T-helper 17 cell (primary cell): ENCODE results near the gene TAF5L. TPM values are rescaled to one million over a fixed set of nuclear protein-coding genes. Genes with fewer than 3 reads are reported as not detected.
"Not testable (repeated sequence)": the region's sequence is repeated elsewhere in the genome, so short reads cannot be mapped to it uniquely, and the experiment has no call there.

Source experiments
- ATAC-seq: fragments of 150-1000 bp; cut with Tn5 transposase; 2 replicates; pipeline ENCODE4 v1.10.0; 2021; ENCODE audit warnings: mild to moderate bottlenecking, moderate library complexity
- DNase-seq, 3 donors: peaks; one replicate each; pipeline versions ENCODE4 v3.0.0 to v3.0.0-alpha.2; 2020 to 2021
- H3K9me3 ChIP-seq: one replicate; pipeline ENCODE4 v1.7.0; 2013; ENCODE audit warnings: low read length, mild to moderate bottlenecking; ENCODE audit not compliant: control insufficient read depth, poor library complexity, severe bottlenecking
- H3K27ac Mint-ChIP-seq: one replicate; pipeline ENCODE4 v1.8.0; 2022; ENCODE audit warnings: mild to moderate bottlenecking, moderate library complexity, mixed read lengths
- H3K27me3 Mint-ChIP-seq: one replicate; pipeline ENCODE4 v1.8.0; 2022; ENCODE audit warnings: mixed read lengths
- H3K36me3 Mint-ChIP-seq: one replicate; pipeline ENCODE4 v1.8.0; 2022; ENCODE audit warnings: low read depth, mixed read lengths
- H3K4me1 Mint-ChIP-seq: one replicate; pipeline ENCODE4 v1.8.0; 2022; ENCODE audit warnings: mild to moderate bottlenecking, mixed read lengths
- H3K4me3 Mint-ChIP-seq: one replicate; pipeline ENCODE4 v1.8.0; 2022; ENCODE audit warnings: mild to moderate bottlenecking, moderate library complexity, mixed read lengths
- total RNA-seq, 4 donors: library from RNA in 2 of 4; stranded (reverse) in 2 of 4; gene quantifications; one replicate each; pipeline ENCODE4 v1.2.3 and lab custom pipeline; 2022 to 2026

Gene TAF5L
- total RNA-seq, 2 donors from 2014 or later: 24.2 to 34.2 TPM

DNA sequence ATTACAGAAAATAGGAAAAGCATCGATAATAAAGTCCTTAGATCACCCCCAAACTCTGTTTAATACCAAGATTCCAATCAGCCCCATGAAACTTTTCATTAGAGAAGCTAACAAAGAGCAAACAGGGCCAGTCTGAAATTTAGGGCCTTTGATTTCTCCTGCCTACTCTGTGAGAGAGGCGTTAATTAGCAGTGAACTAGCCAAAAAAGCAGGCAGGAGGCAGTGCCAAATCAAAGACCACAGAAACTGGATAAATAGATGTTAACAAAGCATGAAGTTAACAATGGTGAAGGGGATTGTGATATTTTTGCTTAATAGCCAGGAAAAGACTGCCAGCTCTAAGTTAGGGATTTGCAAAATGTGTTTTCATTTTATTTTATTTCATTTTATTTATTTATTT lies 11.2 kb downstream of the TAF5L start:
- Mint-ChIP-seq H3K4me1 (peaks cover 17% of the 10 kb centered on the region), H3K36me3 (peaks cover 12% of the 10 kb centered on the region), H3K27ac (no peak overlapping the region), H3K4me3 (no peak overlapping the region), H3K27me3 (no peaks in the 10 kb centered on the region)
- no peaks in the 10 kb centered on the region for H3K9me3 ChIP-seq
- DNase-seq (no peak), ATAC-seq (no peak)

DNA sequence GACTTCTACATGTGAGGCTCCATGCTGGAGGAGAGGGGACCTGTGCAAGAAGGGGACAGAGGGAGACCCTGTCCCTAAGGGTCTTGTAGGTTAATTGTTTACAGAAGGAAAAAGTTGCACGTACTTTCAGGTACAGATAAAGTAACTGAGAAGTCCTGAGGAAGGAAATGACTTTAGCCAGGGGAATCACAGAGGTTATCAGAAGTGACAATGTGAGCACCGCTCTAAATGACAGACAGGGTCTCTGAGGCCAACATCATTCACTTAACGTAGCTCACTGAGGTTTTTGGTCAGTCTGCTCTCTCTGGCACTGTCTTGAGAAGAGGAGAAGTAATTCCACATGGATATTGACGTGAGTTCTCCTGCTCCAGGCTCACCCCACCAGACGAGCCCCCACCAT lies 12.0 kb downstream of the TAF5L start:
- H3K4me3 Mint-ChIP-seq: no peak overlapping the region
- no peak overlapping the region for H3K27ac Mint-ChIP-seq
- H3K36me3 Mint-ChIP-seq: peaks cover 14% of the 10 kb centered on the region
- H3K27me3 Mint-ChIP-seq: no peaks in the 10 kb centered on the region
- ATAC-seq: no peak
- H3K4me1 Mint-ChIP-seq: peaks cover 11% of the 10 kb centered on the region
- H3K9me3 ChIP-seq: no peaks in the 10 kb centered on the region
- no peak for DNase-seq

DNA sequence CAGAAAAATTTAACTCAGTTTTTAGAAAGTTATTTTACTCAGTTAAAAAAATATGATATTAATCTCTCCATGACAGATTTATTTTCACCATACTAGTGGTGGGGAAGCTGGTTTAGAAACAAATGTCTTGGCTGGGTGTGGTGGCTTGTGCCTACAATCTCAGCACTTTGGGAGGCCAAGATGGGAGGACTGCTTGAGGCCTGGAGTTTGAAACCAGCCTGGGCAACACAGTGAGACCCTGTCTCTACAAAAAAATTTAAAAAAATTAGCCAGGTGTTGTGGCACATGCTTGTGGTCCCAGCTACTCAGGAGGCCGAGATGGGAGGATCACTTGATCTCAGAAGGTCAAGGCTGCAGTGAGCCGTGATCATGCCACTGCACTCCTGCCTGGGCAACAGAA lies 17.3 kb downstream of the TAF5L start:
- peak overlapping the region; percentile 37 for H3K27ac Mint-ChIP-seq

GRCh38 chr1:229607370-229607769 lies 18.6 kb downstream of the TAF5L start:
- DNase-seq: no peak
- H3K27me3 Mint-ChIP-seq: no peaks in the 10 kb centered on the region
- no peak for ATAC-seq
- H3K9me3 ChIP-seq: no peaks in the 10 kb centered on the region
- peak overlapping the region; percentile 57 for H3K27ac Mint-ChIP-seq
- H3K36me3 Mint-ChIP-seq: peaks cover 27% of the 10 kb centered on the region
- peaks cover 15% of the 10 kb centered on the region for H3K4me1 Mint-ChIP-seq
- H3K4me3 Mint-ChIP-seq: no peak overlapping the region

More for the DNA sequence above, 17.3 kb downstream of the TAF5L start:
- DNase-seq (no peak), ATAC-seq (no peak)
- H3K4me3 Mint-ChIP-seq: no peak overlapping the region
- peaks cover 26% of the 10 kb centered on the region for H3K36me3 Mint-ChIP-seq
- peaks cover 17% of the 10 kb centered on the region for H3K4me1 Mint-ChIP-seq
- no peaks in the 10 kb centered on the region for H3K27me3 Mint-ChIP-seq
- H3K9me3 ChIP-seq: no peaks in the 10 kb centered on the region

DNA sequence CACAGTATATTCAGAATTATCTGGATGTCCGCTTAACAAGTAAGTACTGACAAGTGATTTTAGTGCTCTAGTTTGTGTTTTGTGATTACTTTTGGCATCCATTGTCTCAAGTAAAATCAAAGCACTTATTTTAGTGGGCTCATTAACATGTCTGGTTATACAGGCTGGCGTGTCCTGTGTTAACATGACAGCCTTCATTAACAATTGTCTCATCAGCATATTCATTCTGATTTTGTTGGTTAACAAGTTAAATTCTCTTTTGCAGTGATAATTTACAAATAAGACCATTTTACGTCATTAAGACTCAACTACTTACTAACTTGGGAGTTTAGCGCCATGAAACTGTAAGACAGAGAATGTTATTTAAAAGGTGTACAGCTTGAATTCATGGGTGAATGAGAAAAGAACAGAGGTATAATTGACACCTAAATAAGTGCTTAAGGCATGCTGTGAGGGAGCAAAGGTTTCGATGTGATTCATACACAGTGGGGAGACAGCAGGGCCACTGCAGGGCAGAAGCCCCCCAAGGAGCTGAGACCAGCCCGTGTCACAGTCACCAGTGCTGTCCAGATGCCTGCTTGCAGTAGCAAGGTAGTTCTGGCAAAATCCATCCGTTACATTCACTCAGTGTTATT lies 22.4 kb downstream of the TAF5L start:
- no peak for ATAC-seq
- Mint-ChIP-seq H3K36me3 (peaks cover 24% of the 10 kb centered on the region), H3K27me3 (no peaks in the 10 kb centered on the region), H3K4me1 (peaks cover 22% of the 10 kb centered on the region), H3K27ac (no peak overlapping the region), H3K4me3 (no peak overlapping the region)
- DNase-seq: no peak
- no peaks in the 10 kb centered on the region for H3K9me3 ChIP-seq

- H3K27me3 Mint-ChIP-seq: no peaks in the 10 kb centered on the region
- peak overlapping the region; percentile 56 for H3K4me3 Mint-ChIP-seq
- DNase-seq: no peak
- peaks cover 12% of the 10 kb centered on the region for H3K36me3 Mint-ChIP-seq
- H3K9me3 ChIP-seq: no peaks in the 10 kb centered on the region
- no peak for ATAC-seq
- peaks cover 12% of the 10 kb centered on the region for H3K4me1 Mint-ChIP-seq
- no peak overlapping the region for H3K27ac Mint-ChIP-seq
Measured at GRCh38 chr1:229600229-229600628, 25.7 kb downstream of the TAF5L start.

GRCh38 chr1:229599218-229599954 lies 26.5 kb downstream of the TAF5L start:
- Mint-ChIP-seq H3K4me3 (no peak overlapping the region), H3K36me3 (peaks cover 12% of the 10 kb centered on the region)

DNA sequence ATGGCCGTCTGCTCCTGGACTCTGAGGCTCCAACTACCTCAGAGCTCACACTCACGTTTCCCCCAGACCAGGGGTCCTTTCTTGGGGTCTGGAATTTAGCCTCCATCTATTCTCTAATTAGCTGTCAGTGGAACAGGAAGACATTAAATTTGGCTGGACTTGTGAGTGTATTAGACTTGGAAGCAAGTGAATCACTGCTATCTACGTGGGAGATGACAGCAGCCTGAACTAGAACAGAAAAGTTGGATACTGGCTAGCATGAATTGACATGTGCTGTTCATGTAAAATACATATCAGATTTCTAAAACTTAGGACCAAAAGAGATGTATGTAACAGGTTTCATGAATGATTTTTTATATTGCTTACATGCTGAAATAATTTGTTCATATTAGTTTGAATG lies 28.0 kb downstream of the TAF5L start:
- Mint-ChIP-seq H3K36me3 (peaks cover 14% of the 10 kb centered on the region), H3K4me3 (no peak overlapping the region)
- ATAC-seq: no peak

More at GRCh38 chr1:229599218-229599954, 26.5 kb downstream of the TAF5L start:
- ATAC-seq: no peak
- no peaks in the 10 kb centered on the region for H3K27me3 Mint-ChIP-seq
- H3K9me3 ChIP-seq: no peaks in the 10 kb centered on the region
- DNase-seq: no peak
- peaks cover 12% of the 10 kb centered on the region for H3K4me1 Mint-ChIP-seq
- H3K27ac Mint-ChIP-seq: no peak overlapping the region

GRCh38 chr1:229596925-229597699 lies 28.8 kb downstream of the TAF5L start:
- peaks cover 12% of the 10 kb centered on the region for H3K4me1 Mint-ChIP-seq
- H3K36me3 Mint-ChIP-seq: peaks cover 9% of the 10 kb centered on the region
- H3K9me3 ChIP-seq: no peaks in the 10 kb centered on the region
- H3K27me3 Mint-ChIP-seq: no peaks in the 10 kb centered on the region
- ATAC-seq (no peak), DNase-seq (no peak)
- H3K27ac Mint-ChIP-seq: no peak overlapping the region
- no peak overlapping the region for H3K4me3 Mint-ChIP-seq

More for the DNA sequence above, 28.0 kb downstream of the TAF5L start:
- Mint-ChIP-seq H3K4me1 (peaks cover 12% of the 10 kb centered on the region), H3K27ac (no peak overlapping the region), H3K27me3 (no peaks in the 10 kb centered on the region)
- no peaks in the 10 kb centered on the region for H3K9me3 ChIP-seq
- DNase-seq: no peak

DNA sequence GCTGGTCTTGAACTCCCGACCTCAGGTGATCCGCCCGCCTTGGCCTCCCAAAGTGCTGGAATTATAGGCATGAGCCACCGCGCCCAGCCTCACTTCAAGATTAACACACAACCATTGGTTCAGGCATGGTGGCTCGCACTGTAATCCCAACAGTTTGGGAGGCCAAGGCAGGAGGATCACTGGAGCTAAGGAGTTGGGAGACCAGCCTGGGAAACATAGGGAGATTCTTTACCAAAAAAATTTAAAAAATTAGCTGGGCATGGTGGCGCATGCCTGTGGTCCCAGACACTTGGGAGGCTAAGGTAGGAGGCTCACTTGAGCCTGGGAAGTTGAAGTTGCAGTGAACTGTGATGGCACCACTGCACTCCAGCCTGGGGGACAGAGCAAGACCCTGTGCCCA lies 30.0 kb downstream of the TAF5L start:
- not testable (repeated sequence) for H3K4me1 Mint-ChIP-seq, H3K36me3 Mint-ChIP-seq, H3K27ac Mint-ChIP-seq, H3K27me3 Mint-ChIP-seq, H3K9me3 ChIP-seq, H3K4me3 Mint-ChIP-seq, ATAC-seq, DNase-seq

DNA sequence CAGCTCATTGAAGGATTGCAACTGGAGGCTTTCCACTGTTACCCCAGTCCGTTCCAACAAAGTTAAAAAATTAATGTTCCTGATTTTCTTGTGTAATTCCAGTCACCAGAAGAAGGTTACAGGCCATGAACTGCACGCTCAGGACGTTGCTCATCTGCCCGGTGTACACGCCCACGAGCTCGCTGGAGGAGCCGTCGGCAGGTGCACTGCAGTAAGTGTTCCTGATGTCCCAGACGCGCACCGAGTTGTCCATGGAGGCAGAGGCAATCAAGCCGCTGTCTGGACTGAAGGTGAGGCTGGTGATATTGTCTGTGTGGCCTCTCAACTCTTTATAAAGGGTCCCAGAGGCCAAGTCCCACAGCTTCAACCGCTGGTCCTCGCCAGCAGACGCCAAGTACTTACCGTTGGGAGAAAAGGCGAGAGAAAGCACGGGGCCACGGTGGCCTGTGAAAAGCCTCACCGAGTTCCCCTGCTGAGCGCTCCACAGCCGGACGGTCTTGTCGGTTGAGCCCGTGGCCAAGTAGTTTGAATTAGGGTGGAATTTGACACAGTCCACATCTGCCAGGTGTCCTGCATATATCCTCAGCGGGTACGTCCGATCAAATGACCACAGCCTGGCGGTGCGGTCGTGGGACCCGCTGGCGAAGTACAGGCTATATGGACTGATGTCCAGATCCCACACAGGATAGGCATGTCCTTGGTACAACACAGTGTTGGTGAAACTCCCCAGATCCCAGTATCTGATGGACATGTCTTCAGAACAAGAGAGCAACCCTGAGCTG lies 31.5 kb downstream of the TAF5L start:
- H3K27me3 Mint-ChIP-seq: no peaks in the 10 kb centered on the region
- H3K4me1 Mint-ChIP-seq: peaks cover 3% of the 10 kb centered on the region
- H3K9me3 ChIP-seq: no peaks in the 10 kb centered on the region
- DNase-seq (no peak), ATAC-seq (no peak)
- H3K36me3 Mint-ChIP-seq: peaks cover 4% of the 10 kb centered on the region
- no peak overlapping the region for H3K4me3 Mint-ChIP-seq
- peak overlapping the region; percentile 37 for H3K27ac Mint-ChIP-seq

DNA sequence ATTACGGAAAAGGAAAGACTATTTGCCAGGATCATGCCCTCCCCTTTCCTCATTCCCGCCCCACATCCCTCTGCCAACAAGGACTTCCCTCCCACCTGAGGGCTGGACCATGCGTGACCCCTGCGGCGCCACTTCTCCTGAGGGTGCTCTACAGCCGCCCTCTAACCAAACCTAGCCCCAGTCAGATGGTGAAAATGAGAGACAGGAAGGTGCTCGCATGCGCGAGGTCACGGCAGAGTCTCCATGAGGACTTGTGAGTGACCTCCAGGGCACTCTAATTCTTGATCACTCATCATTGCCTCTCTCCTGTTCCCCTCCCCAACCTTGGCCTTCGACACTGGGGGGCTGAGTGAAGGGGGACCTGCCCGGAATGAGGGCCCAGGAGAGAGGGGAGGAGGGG lies 32.1 kb downstream of the TAF5L start:
- H3K4me3 Mint-ChIP-seq: no peak overlapping the region
- H3K9me3 ChIP-seq: no peaks in the 10 kb centered on the region
- no peaks in the 10 kb centered on the region for H3K27me3 Mint-ChIP-seq
- no peak for ATAC-seq
- no peak overlapping the region for H3K27ac Mint-ChIP-seq
- H3K36me3 Mint-ChIP-seq: peaks cover 4% of the 10 kb centered on the region
- no peak for DNase-seq
- no peaks in the 10 kb centered on the region for H3K4me1 Mint-ChIP-seq

- DNase-seq (no peak), ATAC-seq (no peak)
- peaks cover 5% of the 10 kb centered on the region for H3K4me1 Mint-ChIP-seq
- no peak overlapping the region for H3K27ac Mint-ChIP-seq
- H3K27me3 Mint-ChIP-seq: no peaks in the 10 kb centered on the region
- no peaks in the 10 kb centered on the region for H3K9me3 ChIP-seq
- peaks cover 4% of the 10 kb centered on the region for H3K36me3 Mint-ChIP-seq
- H3K4me3 Mint-ChIP-seq: no peak overlapping the region
Measured at GRCh38 chr1:229590119-229590518, 35.8 kb downstream of the TAF5L start.
